ENCODE results near the gene RAB3D. TPM values are rescaled to one million over a fixed set of nuclear protein-coding genes. Genes with fewer than 3 reads are reported as not detected.
"Not testable (repeated sequence)": the region's sequence is repeated elsewhere in the genome, so short reads cannot be mapped to it uniquely, and the experiment has no call there.

RAB3D gene
- polyA plus RNA-seq, 1 donor = 15.2 TPM

DNA sequence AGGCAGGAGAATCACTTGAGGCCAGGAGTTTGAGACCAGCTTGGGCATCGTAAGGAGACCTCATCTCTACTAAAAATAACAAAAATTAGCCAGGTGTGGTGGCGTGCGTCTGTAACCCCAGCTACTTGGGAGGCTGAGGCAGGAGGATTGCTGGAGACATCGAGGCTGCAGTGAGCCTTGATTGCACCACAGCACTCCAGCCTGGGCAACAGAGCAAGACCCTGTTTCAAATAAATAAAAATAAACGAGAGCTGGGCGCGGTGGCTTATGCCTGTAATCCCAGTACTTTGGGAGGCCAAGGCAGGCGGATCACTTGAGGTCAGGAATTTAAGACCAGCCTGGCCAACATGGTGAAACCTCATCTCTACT lies 626 bp upstream of the RAB3D start:
- DNase-seq = not testable (repeated sequence)

GRCh38 chr19:11338569-11339253 lies 746 bp downstream of the RAB3D start:
- no peak for DNase-seq

DNA sequence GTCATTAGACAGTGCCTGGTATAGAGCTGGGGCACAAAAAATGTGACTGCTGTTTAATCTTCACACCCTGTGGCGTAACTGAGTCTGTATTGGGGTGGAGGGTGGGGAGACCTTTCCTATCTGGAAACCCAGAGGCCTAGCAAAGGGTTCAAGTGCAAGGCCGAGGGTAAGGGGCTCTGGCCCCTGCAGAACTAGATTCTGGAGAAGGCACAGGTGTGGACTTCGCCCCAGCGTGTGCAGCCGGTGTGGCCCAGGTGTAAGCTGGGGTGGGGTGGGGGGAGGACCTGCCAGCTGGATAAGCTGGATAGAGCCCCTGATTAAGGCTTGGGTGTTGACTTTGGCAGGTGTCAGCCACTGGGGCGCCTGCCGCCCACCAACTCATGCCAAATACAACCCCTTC lies 1.3 kb downstream of the RAB3D start:
- no peak for DNase-seq

- no peak for DNase-seq
Measured at GRCh38 chr19:11337080-11337479, 2.4 kb downstream of the RAB3D start.

- no peak for DNase-seq
Measured at GRCh38 chr19:11335449-11336146, 3.9 kb downstream of the RAB3D start.

DNA sequence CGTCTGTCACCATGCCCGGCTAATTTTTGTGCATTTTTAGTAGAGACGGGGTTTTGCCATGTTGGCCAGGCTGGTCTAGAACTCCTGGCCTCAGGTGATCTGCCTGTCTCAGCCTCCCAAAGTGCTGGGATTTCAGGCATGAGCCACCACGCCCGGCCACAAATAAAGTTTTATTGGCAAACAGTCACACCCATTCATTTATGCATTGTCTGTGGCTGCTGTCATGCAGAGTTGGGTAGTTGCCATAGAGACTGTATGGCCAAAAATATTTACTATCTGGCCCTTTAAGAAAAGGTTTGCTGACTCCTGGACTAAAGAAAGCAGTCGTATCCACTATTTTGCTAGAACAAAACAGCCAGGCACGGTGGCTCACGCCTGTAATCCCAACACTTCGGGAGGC lies 5.6 kb downstream of the RAB3D start:
- not testable (repeated sequence) for DNase-seq

DNA sequence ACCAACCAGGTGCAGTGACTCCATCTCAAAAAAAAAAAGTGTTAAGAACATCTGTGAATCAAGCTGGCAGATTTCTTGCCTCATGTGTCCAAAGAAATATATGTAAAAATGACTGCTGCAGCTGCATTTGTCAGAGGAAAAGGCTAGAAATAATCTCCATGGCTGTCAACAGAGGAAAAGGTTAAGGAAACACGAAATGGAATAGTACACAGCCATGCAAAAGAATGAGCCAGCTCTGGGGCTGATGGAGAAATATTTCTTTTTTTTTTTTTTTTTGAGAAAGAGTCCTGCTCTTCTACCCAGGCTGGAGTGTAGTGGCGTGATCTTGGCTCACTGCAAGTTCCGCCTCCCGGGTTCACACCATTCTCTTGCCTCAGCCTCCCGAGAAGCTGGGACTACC lies 6.6 kb downstream of the RAB3D start:
- no peak for DNase-seq

DNA sequence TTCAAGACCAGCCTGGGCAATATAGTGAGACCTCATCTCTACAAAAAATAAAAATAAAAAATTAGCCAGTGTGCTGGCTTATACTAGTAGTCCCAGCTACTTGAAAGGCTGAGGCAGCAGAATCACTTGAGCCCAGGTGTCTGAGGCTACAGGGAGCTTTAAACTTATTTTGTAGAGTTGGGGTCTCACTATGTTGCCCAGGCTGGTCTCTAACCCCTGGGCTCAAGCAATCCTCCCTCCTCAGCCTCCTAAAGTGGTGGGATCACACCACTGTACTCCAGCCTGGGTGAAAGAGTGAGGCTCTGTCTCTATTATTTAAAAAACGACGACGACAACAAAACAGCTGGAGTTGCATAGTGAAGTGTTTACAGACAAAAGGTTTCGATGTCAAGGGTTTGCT lies 8.0 kb downstream of the RAB3D start:
- no peak for DNase-seq

- no peak for DNase-seq
Measured at GRCh38 chr19:11330127-11330526, 9.3 kb downstream of the RAB3D start.

DNA sequence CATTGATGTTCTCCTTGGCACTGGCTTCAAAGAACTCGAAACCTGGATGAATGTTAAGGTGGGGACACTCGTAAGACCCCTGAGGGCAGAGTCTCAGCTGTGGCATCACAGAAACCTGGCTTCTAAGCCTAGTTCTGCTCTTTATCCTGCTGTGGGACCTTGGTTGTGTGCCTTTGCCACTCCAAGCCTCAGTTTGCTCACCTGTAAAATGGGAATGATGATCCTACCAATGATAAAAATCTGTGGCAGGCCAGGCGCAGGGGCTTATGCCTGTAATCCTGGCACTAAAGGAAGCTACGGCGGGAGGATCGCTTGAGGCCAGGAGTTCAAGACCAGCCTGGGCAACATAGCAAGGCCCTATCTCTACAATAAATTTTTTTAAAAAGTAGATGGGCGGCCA lies 13.9 kb downstream of the RAB3D start:
- DNase-seq = no peak

GRCh38 chr19:11324748-11325389 lies 14.6 kb downstream of the RAB3D start:
- no peak for DNase-seq

- DNase-seq = peak; percentile 71
Measured at GRCh38 chr19:11324079-11324661, 15.3 kb downstream of the RAB3D start.

DNA sequence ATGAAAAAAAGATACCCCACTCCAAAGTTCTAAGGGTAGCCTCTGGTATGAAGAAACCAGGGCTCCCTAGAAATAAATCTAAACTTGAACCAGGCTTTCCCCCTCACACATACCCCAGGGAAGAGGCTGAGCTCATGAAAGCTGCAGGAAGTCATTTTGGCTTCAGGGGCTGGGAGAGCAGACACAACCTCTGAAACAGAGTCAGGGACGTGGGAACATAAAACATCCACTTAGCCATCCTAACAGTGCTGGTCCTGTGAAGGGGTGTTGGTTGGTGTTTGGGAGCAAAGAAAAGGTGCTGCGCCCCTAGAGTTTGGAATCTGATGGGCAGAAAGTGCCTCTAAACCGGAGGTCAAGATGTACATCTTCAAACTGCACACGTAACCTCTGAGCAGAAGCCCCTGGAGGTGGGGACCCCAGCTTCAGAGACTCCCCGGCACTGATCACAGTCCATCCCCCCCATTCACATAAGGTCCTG lies 15.8 kb downstream of the RAB3D start:
- DNase-seq = no peak

GRCh38 chr19:11322269-11323024 lies 17.0 kb downstream of the RAB3D start:
- DNase-seq = no peak

DNA sequence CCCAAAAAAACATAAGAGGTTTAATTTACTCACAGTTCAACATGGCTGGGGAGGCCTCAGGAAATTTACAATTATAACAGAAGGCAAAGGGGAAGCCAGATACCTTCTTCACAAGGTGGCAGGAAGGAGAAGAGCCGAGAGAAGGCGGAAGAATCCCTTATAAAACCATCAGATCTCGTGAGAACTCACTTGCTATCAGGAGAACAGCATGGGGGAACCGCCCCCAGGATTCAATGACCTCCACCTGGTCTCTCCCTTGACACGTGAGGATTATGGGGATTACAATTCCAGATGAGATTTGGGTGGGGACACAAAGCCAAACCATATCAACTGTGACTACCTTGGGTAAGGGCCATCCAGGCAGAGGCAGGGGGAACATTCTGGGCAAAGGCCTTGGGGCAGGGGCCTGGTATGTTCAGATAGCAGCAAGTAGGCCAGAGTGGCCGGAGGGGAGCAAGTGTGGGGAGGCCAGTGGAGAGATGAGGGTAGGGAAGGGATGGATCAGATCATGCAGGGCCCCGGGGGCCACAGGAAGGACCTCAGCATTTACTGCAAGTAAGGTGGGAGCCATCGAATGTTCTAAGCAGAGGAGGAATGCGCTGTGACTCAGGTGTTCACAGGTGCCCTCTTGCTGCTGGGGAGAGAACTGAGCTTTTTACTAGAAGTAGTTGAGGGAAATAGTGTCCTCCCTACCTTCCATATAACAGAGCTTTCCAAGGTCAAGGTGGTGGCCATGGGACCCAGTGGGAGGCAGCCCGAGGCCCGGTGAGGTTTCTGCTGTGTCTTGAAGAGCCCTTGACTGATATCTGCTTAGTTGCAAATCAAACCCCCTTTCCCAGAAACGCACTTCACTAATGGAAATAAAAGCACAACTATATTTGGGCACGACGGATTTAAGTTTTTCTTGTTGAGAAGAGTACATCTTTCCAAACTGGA lies 18.0 kb downstream of the RAB3D start:
- no peak for DNase-seq

DNA sequence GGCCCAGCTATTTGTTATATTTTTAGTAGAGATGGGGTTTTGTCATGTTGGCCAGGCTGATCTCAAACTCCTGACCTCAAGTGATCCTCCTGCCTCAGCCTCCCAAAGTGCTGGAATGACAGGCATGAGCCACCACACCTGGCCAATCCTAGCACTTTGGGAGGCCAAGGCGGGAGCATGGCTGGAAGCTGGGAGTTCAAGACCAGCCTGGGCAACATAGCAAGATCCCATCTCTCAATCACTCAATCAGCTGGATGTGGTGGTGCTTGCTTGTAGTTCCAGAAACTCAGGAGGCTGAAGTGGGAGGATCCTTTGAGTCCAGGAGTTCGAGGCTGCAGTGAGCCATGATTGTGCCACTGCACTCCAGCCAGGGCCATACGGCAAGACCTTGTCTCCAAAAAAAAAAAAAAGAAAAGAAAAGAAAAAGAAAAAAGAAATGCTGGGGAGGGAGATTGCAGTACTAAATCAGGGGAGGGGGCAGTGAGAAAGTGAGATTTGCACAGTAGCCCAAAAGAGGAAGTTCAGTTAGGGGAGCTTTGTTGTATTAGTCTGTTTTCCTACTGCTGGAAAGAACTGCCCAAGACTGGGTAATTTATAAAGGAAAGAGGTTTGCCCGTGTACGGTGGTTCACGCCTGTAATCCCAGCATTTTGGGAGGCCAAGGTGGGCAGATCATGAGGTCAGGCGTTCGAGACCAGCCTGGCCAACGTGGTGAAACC lies 19.0 kb downstream of the RAB3D start:
- DNase-seq = not testable (repeated sequence)

- DNase-seq = no peak
Measured at GRCh38 chr19:11306337-11306736, 33.1 kb downstream of the RAB3D start.

GRCh38 chr19:11304936-11305335 lies 34.5 kb downstream of the RAB3D start:
- DNase-seq = no peak

- DNase-seq = no peak
Measured at GRCh38 chr19:11300811-11301120, 38.7 kb downstream of the RAB3D start.
